Activated CD4-positive, alpha-beta T cell treated with anti-CD3 and anti-CD28 coated beads, Interleukin-2, Interleukin-6, amounts not matched to agents 100 ng/mL and 50 ng/mL, durations not matched to agents 16 hours and 8 hours (primary cell): ENCODE data around the gene SNED1.
"Not testable (repeated sequence)": the region's sequence is repeated elsewhere in the genome, so short reads cannot be mapped to it uniquely, and the experiment has no call there.

ENCODE experiments used
- DNase-seq: peaks from one replicate; pipeline ENCODE4 v3.0.0-alpha.2; 2020

Gene SNED1

GRCh38 chr2:241088376-241088775 lies 90.0 kb downstream of the SNED1 start:
- DNase-seq, result no peak

- no peak for DNase-seq
These were observed 90.6 kb downstream of the SNED1 start for GRCh38 chr2:241088791-241089732.

- no peak for DNase-seq
These were observed 92.8 kb downstream of the SNED1 start for GRCh38 chr2:241091201-241091600.

- no peak for DNase-seq
These were observed 93.5 kb downstream of the SNED1 start for GRCh38 chr2:241091734-241092445.

- no peak for DNase-seq
These were observed 94.3 kb downstream of the SNED1 start for GRCh38 chr2:241092677-241093076.

- not testable (repeated sequence) for DNase-seq
These were observed 94.8 kb downstream of the SNED1 start for GRCh38 chr2:241093133-241093781.

GRCh38 chr2:241094172-241094571 lies 95.8 kb downstream of the SNED1 start:
- no peak for DNase-seq

- DNase-seq, result no peak
These were observed 96.6 kb downstream of the SNED1 start for GRCh38 chr2:241094924-241095420.

GRCh38 chr2:241095594-241096290 lies 97.3 kb downstream of the SNED1 start:
- peak; percentile 40 for DNase-seq

GRCh38 chr2:241096979-241097378 lies 98.6 kb downstream of the SNED1 start:
- peak; percentile 59 for DNase-seq

GRCh38 chr2:241099246-241099645 lies 100.8 kb downstream of the SNED1 start:
- no peak for DNase-seq

- DNase-seq, result peak; percentile 93
These were observed 103.9 kb downstream of the SNED1 start, which contains the start of gene MTERF4 for GRCh38 chr2:241102239-241102803. MTERF4 (minus strand) TSS chr2:241102287; CDS start chr2:241102273, 14 bp downstream.

- no peak for DNase-seq
These were observed 104.8 kb downstream of the SNED1 start for GRCh38 chr2:241103176-241103595.

- not testable (repeated sequence) for DNase-seq
These were observed 106.2 kb downstream of the SNED1 start for GRCh38 chr2:241104611-241105010.

- no peak for DNase-seq
These were observed 107.2 kb downstream of the SNED1 start for GRCh38 chr2:241105641-241106040.

- no peak for DNase-seq
These were observed 108.8 kb downstream of the SNED1 start for GRCh38 chr2:241107031-241107783.

- DNase-seq, result peak; percentile 28
These were observed 110.1 kb downstream of the SNED1 start for GRCh38 chr2:241108271-241109209.

GRCh38 chr2:241109210-241110088 lies 111.0 kb downstream of the SNED1 start:
- no peak for DNase-seq

GRCh38 chr2:241110089-241110606 lies 111.7 kb downstream of the SNED1 start:
- DNase-seq, result no peak
